Measurements from ENCODE around the gene ANKRD11.

DNA sequence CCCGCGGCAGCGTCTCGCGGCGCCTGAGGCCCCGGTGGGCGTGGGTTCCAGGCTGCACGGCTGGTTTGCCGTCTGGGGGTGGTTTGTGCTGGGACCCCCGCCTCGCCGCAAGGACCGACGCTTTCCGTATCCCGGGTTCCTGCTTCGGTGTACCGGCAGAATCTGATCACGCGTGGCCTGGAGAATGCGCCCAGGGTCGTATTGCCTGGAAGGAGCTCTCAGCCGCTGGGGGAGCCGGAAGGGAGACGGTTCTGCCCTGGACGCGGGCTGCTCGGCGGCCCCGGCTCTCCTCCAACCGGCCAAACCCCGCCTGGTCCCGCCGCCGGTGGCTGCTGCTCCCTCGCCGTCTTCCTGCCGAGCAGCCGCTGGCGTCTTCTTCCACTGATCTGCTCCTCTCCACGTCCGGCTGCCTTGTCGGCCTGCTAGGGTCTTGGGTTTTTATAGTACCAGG is 233.1 kb downstream of the ANKRD11 start:
- TF ChIP-seq, protein P1, sequence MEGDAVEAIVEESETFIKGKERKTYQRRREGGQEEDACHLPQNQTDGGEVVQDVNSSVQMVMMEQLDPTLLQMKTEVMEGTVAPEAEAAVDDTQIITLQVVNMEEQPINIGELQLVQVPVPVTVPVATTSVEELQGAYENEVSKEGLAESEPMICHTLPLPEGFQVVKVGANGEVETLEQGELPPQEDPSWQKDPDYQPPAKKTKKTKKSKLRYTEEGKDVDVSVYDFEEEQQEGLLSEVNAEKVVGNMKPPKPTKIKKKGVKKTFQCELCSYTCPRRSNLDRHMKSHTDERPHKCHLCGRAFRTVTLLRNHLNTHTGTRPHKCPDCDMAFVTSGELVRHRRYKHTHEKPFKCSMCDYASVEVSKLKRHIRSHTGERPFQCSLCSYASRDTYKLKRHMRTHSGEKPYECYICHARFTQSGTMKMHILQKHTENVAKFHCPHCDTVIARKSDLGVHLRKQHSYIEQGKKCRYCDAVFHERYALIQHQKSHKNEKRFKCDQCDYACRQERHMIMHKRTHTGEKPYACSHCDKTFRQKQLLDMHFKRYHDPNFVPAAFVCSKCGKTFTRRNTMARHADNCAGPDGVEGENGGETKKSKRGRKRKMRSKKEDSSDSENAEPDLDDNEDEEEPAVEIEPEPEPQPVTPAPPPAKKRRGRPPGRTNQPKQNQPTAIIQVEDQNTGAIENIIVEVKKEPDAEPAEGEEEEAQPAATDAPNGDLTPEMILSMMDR (conservative IDR thresholded peaks at IDR 0.05; ENCODE audit: low read length), result no peak
- no peak for TF ChIP-seq EZH2phosphoT487 (IDR thresholded peaks at IDR 0.05; ENCODE audit: borderline replicate concordance)

Measured in Loucy (cell line).